Measurements from ENCODE around the gene DNAH14. TPM values are rescaled to one million over a fixed set of nuclear protein-coding genes. Genes with fewer than 3 reads are reported as not detected.
"Not testable (repeated sequence)": the region's sequence is repeated elsewhere in the genome, so short reads cannot be mapped to it uniquely, and the experiment has no call there.

The DNAH14 gene
- total RNA-seq, 1 donor from 2014 or later = 21.6 TPM

GRCh38 chr1:224995602-224996001, 66.1 kb downstream of the DNAH14 start:
- no peak for TF ChIP-seq CTCF (IDR thresholded peaks at IDR 0.05; ENCODE audit: unreplicated experiment)
- Mint-ChIP-seq H3K27me3 (ENCODE audit: unreplicated experiment) (peaks cover 3% of the 10 kb centered on the region), H3K9me3 (ENCODE audit: unreplicated experiment) (no peaks in the 10 kb centered on the region), H3K36me3 (ENCODE audit: low read depth, unreplicated experiment) (peaks cover 5% of the 10 kb centered on the region), H3K4me1 (ENCODE audit: unreplicated experiment) (no peaks in the 10 kb centered on the region), H3K27ac (ENCODE audit: unreplicated experiment) (no peak overlapping the region), H3K4me3 (ENCODE audit: unreplicated experiment) (no peak overlapping the region)
- DNase-seq (ENCODE audit: low spot score) = no peak

- no peak overlapping the region for H3K4me3 Mint-ChIP-seq (ENCODE audit: unreplicated experiment)
- H3K36me3 Mint-ChIP-seq (ENCODE audit: low read depth, unreplicated experiment) = peaks cover 6% of the 10 kb centered on the region
- no peak for TF ChIP-seq CTCF (IDR thresholded peaks at IDR 0.05; ENCODE audit: unreplicated experiment)
- H3K27ac Mint-ChIP-seq (ENCODE audit: unreplicated experiment) = no peak overlapping the region
- H3K27me3 Mint-ChIP-seq (ENCODE audit: unreplicated experiment) = peaks cover 3% of the 10 kb centered on the region
- no peaks in the 10 kb centered on the region for H3K9me3 Mint-ChIP-seq (ENCODE audit: unreplicated experiment)
- no peaks in the 10 kb centered on the region for H3K4me1 Mint-ChIP-seq (ENCODE audit: unreplicated experiment)
- DNase-seq (ENCODE audit: low spot score) = no peak
These were observed 66.8 kb downstream of the DNAH14 start for GRCh38 chr1:224996266-224996665.

GRCh38 chr1:224998185-224998584, 68.7 kb downstream of the DNAH14 start:
- H3K9me3 Mint-ChIP-seq (ENCODE audit: unreplicated experiment) = no peaks in the 10 kb centered on the region
- H3K4me3 Mint-ChIP-seq (ENCODE audit: unreplicated experiment) = no peak overlapping the region

GRCh38 chr1:225004396-225004795, 74.9 kb downstream of the DNAH14 start:
- H3K36me3 Mint-ChIP-seq (ENCODE audit: low read depth, unreplicated experiment) = peaks cover 13% of the 10 kb centered on the region
- no peak for TF ChIP-seq CTCF (IDR thresholded peaks at IDR 0.05; ENCODE audit: unreplicated experiment)
- H3K27me3 Mint-ChIP-seq (ENCODE audit: unreplicated experiment) = peaks cover 2% of the 10 kb centered on the region
- DNase-seq (ENCODE audit: low spot score) = no peak
- no peaks in the 10 kb centered on the region for H3K4me1 Mint-ChIP-seq (ENCODE audit: unreplicated experiment)
- no peak overlapping the region for H3K27ac Mint-ChIP-seq (ENCODE audit: unreplicated experiment)
- no peak overlapping the region for H3K4me3 Mint-ChIP-seq (ENCODE audit: unreplicated experiment)
- H3K9me3 Mint-ChIP-seq (ENCODE audit: unreplicated experiment) = no peaks in the 10 kb centered on the region

More at GRCh38 chr1:224998185-224998584, 68.7 kb downstream of the DNAH14 start:
- Mint-ChIP-seq H3K27ac (ENCODE audit: unreplicated experiment) (peak overlapping the region; percentile 67), H3K36me3 (ENCODE audit: low read depth, unreplicated experiment) (peaks cover 6% of the 10 kb centered on the region), H3K27me3 (ENCODE audit: unreplicated experiment) (peaks cover 3% of the 10 kb centered on the region), H3K4me1 (ENCODE audit: unreplicated experiment) (no peaks in the 10 kb centered on the region)
- no peak for TF ChIP-seq CTCF (IDR thresholded peaks at IDR 0.05; ENCODE audit: unreplicated experiment)
- DNase-seq (ENCODE audit: low spot score) = no peak

GRCh38 chr1:225006352-225006751, 76.9 kb downstream of the DNAH14 start:
- H3K36me3 Mint-ChIP-seq (ENCODE audit: low read depth, unreplicated experiment); DNase-seq (ENCODE audit: low spot score); H3K4me3 Mint-ChIP-seq (ENCODE audit: unreplicated experiment); H3K9me3 Mint-ChIP-seq (ENCODE audit: unreplicated experiment); H3K27me3 Mint-ChIP-seq (ENCODE audit: unreplicated experiment); H3K4me1 Mint-ChIP-seq (ENCODE audit: unreplicated experiment); H3K27ac Mint-ChIP-seq (ENCODE audit: unreplicated experiment): not testable (repeated sequence)

- H3K27ac Mint-ChIP-seq (ENCODE audit: unreplicated experiment); H3K9me3 Mint-ChIP-seq (ENCODE audit: unreplicated experiment); H3K4me3 Mint-ChIP-seq (ENCODE audit: unreplicated experiment); H3K27me3 Mint-ChIP-seq (ENCODE audit: unreplicated experiment); DNase-seq (ENCODE audit: low spot score); H3K4me1 Mint-ChIP-seq (ENCODE audit: unreplicated experiment): not testable (repeated sequence)
- peaks cover 11% of the 10 kb centered on the region for H3K36me3 Mint-ChIP-seq (ENCODE audit: low read depth, unreplicated experiment)
These were observed 78.6 kb downstream of the DNAH14 start for GRCh38 chr1:225008050-225008449.
